IPS DF 4.7 (cell line): ENCODE data around the gene PLIN3.
"Not testable (repeated sequence)": the region's sequence is repeated elsewhere in the genome, so short reads cannot be mapped to it uniquely, and the experiment has no call there.

Source experiments
- DNase-seq: peaks from one replicate; pipeline ENCODE4 v3.0.0-alpha.2; 2013; ENCODE audit warnings: low spot score; ENCODE audit errors: extremely low read depth

Gene PLIN3

GRCh38 chr19:4892962-4893361 lies 25.5 kb upstream of the PLIN3 start:
- DNase-seq = not testable (repeated sequence)

GRCh38 chr19:4891066-4891465 lies 23.6 kb upstream of the PLIN3 start:
- DNase-seq = no peak

- DNase-seq = no peak
These were observed 21.8 kb upstream of the PLIN3 start for GRCh38 chr19:4889034-4889815.

GRCh38 chr19:4887803-4888202 lies 20.3 kb upstream of the PLIN3 start:
- not testable (repeated sequence) for DNase-seq

- DNase-seq = not testable (repeated sequence)
These were observed 17.5 kb upstream of the PLIN3 start for GRCh38 chr19:4884993-4885392.

- not testable (repeated sequence) for DNase-seq
These were observed 15.4 kb upstream of the PLIN3 start for GRCh38 chr19:4882874-4883273.

GRCh38 chr19:4879041-4879440 lies 11.6 kb upstream of the PLIN3 start:
- no peak for DNase-seq

GRCh38 chr19:4878491-4878968 lies 11.1 kb upstream of the PLIN3 start:
- no peak for DNase-seq

GRCh38 chr19:4877753-4878490 lies 10.5 kb upstream of the PLIN3 start:
- DNase-seq = no peak

- no peak for DNase-seq
These were observed 6.5 kb upstream of the PLIN3 start for GRCh38 chr19:4873930-4874329.

- DNase-seq = no peak
These were observed 4.2 kb upstream of the PLIN3 start for GRCh38 chr19:4871711-4872110.

- no peak for DNase-seq
These were observed 2.7 kb upstream of the PLIN3 start for GRCh38 chr19:4870025-4870700.

GRCh38 chr19:4868286-4868834 lies 893 bp upstream of the PLIN3 start:
- no peak for DNase-seq

GRCh38 chr19:4866595-4867424 lies 657 bp downstream of the PLIN3 start:
- no peak for DNase-seq

- DNase-seq = no peak
These were observed 6.3 kb downstream of the PLIN3 start for GRCh38 chr19:4861147-4861546.

- DNase-seq = no peak
These were observed 7.8 kb downstream of the PLIN3 start for GRCh38 chr19:4859697-4860096.

- not testable (repeated sequence) for DNase-seq
These were observed 11.0 kb downstream of the PLIN3 start for GRCh38 chr19:4856468-4856867.

- DNase-seq = not testable (repeated sequence)
These were observed 14.0 kb downstream of the PLIN3 start for GRCh38 chr19:4853506-4853905.

GRCh38 chr19:4852484-4852883 lies 15.0 kb downstream of the PLIN3 start:
- DNase-seq = no peak

GRCh38 chr19:4851551-4852290 lies 15.7 kb downstream of the PLIN3 start:
- peak; percentile 49 for DNase-seq
